PFSK-1 (cell line): Measurements from ENCODE around the gene CDC42BPB.

Source experiments
- POLR2AphosphoS5 ChIP-seq: IDR thresholded peaks from 2 replicates; pipeline ENCODE4 v1.6.1; 2012; ENCODE audit warnings: low read depth, mild to moderate bottlenecking, control low read depth, low read length, moderate library complexity
- SIN3A ChIP-seq: IDR thresholded peaks from 2 replicates; pipeline ENCODE4 v1.6.1; 2012; ENCODE audit warnings: mild to moderate bottlenecking, low read length, moderate library complexity, borderline replicate concordance; ENCODE audit not compliant: insufficient read depth
- TAF1 ChIP-seq: IDR thresholded peaks from 2 replicates; pipeline ENCODE4 v1.6.1; 2012; ENCODE audit warnings: low read length, control low read depth, borderline replicate concordance; ENCODE audit not compliant: insufficient read depth
- TF ChIP-seq, protein P1 (sequence below), 2 experiments: IDR thresholded peaks; 2 replicates each; pipeline versions ENCODE4 v1.6.1 to v1.8.0; 2011 to 2012; ENCODE audit warnings: low read depth in 2 of 2, low read length in 2 of 2, control low read depth in 1 of 2, inconsistent platforms in 1 of 2, mild to moderate bottlenecking in 1 of 2, moderate library complexity in 1 of 2; ENCODE audit not compliant: insufficient read depth in 1 of 2

DNA sequence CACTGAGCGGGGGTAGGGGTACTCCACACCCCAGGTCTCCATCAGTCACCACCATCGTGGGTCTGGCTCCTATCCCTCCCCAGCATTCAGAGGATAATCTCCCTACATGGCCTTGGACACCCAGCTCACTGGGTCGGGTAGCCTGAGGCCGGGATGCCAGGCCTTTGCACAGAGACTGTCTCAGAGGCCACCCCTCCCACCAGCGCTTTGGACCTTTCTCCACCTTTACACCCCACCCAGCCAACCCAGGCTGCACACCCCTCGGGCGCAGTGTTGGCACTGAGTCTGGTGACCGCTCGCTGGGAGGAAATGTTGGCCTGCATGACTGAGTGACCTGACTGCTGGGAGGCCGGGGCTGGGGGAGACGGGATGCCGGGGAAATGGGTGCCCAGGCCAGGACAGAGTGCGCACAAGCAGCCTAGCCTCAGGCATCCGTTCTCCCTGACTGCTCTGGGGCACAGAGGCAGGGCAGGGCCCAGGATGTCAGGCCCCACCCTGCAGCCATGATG, 16.1 kb upstream of the CDC42BPB start:
- TF ChIP-seq POLR2AphosphoS5 (no peak), TAF1 (no peak), SIN3A (no peak)
- TF ChIP-seq, protein P1, sequence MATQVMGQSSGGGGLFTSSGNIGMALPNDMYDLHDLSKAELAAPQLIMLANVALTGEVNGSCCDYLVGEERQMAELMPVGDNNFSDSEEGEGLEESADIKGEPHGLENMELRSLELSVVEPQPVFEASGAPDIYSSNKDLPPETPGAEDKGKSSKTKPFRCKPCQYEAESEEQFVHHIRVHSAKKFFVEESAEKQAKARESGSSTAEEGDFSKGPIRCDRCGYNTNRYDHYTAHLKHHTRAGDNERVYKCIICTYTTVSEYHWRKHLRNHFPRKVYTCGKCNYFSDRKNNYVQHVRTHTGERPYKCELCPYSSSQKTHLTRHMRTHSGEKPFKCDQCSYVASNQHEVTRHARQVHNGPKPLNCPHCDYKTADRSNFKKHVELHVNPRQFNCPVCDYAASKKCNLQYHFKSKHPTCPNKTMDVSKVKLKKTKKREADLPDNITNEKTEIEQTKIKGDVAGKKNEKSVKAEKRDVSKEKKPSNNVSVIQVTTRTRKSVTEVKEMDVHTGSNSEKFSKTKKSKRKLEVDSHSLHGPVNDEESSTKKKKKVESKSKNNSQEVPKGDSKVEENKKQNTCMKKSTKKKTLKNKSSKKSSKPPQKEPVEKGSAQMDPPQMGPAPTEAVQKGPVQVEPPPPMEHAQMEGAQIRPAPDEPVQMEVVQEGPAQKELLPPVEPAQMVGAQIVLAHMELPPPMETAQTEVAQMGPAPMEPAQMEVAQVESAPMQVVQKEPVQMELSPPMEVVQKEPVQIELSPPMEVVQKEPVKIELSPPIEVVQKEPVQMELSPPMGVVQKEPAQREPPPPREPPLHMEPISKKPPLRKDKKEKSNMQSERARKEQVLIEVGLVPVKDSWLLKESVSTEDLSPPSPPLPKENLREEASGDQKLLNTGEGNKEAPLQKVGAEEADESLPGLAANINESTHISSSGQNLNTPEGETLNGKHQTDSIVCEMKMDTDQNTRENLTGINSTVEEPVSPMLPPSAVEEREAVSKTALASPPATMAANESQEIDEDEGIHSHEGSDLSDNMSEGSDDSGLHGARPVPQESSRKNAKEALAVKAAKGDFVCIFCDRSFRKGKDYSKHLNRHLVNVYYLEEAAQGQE (IDR thresholded peaks at IDR 0.05; ENCODE audit: insufficient read depth in 1 of 2, low read depth in 2 of 2, low read length in 2 of 2) = no peak
